Endothelial cell of umbilical vein (primary cell): ENCODE results near the gene LRCH1. TPM values are rescaled to one million over a fixed set of nuclear protein-coding genes. Genes with fewer than 3 reads are reported as not detected.

Experiments used
- BruUV-seq: library from RNA; stranded (reverse); fragments of 400-500 nt; replicated peaks from 2 replicates; lab custom pipeline; 2021; lab: Mats Ljungman, UMichigan
- CTCF ChIA-PET: fragments of 300-600, 350-600 bp; sonication (Branson Sonifier 250); formaldehyde crosslinking; loops from one replicate; lab custom pipeline; 2021; ENCODE audit warnings: antibody characterized with exemption, inconsistent platforms; lab: Charles Lee
- POLR2A ChIA-PET: fragments of 300-600, 350-600 bp; sonication (Branson Sonifier 250); formaldehyde crosslinking; loops from one replicate; lab custom pipeline; 2021; ENCODE audit warnings: antibody characterized with exemption, inconsistent platforms; lab: Charles Lee
- DNase-seq: peaks from one replicate; pipeline ENCODE4 v3.0.0-alpha.2; 2011; ENCODE audit warnings: low read depth, low spot score
- FAIRE-seq: peaks from 2 replicates; lab custom pipeline; 2011; peaks lifted over from hg19 to GRCh38; lab: Jason Lieb, UNC
- H2AFZ ChIP-seq: 2 replicates; pipeline ENCODE4 v1.6.0; 2012; ENCODE audit warnings: low read depth, low read length, control low read depth, inconsistent platforms
- H3K27ac ChIP-seq: 2 replicates; pipeline ENCODE4 v1.5.1; 2011; ENCODE audit warnings: low read depth, mild to moderate bottlenecking, control low read depth, low read length, moderate library complexity; ENCODE audit not compliant: insufficient read depth
- H3K27me3 ChIP-seq, 2 experiments: 2 replicates each; pipeline versions ENCODE4 v1.6.0 to v1.6.1; 2011; ENCODE audit warnings: low read length in 2 of 2, mixed read lengths in 1 of 2; ENCODE audit not compliant: control insufficient read depth in 2 of 2, insufficient read depth in 2 of 2
- H3K36me3 ChIP-seq, 2 experiments: 2 replicates in 1 of 2; 3 replicates in 1 of 2; pipeline ENCODE4 v1.5.1; 2011; ENCODE audit warnings: low read length in 2 of 2, mild to moderate bottlenecking in 1 of 2, moderate library complexity in 1 of 2; ENCODE audit not compliant: control insufficient read depth in 2 of 2, insufficient read depth in 2 of 2; ENCODE audit errors: extremely low read depth in 1 of 2
- H3K4me1 ChIP-seq: 3 replicates; pipeline ENCODE4 v1.5.1; 2011; ENCODE audit warnings: mild to moderate bottlenecking, low read length; ENCODE audit not compliant: control insufficient read depth, insufficient read depth; ENCODE audit errors: extremely low read depth
- H3K4me2 ChIP-seq: 2 replicates; pipeline ENCODE4 v1.6.1; 2011; ENCODE audit warnings: low read length, control low read depth, mixed read lengths; ENCODE audit not compliant: insufficient read depth
- H3K4me3 ChIP-seq, 3 experiments: fragments of 200-600 bp in 1 of 3; sonication (generic), shearing (Covaris generic) in 1 of 3; replicated peaks in 1 of 3; 2 replicates each; pipeline ENCODE4 v1.5.1; 2011 to 2016; ENCODE audit warnings: control low read depth in 3 of 3, low read length in 3 of 3, mild to moderate bottlenecking in 2 of 3, inconsistent platforms in 1 of 3, low read depth in 1 of 3, moderate library complexity in 1 of 3; ENCODE audit not compliant: insufficient read depth in 1 of 3
- H3K79me2 ChIP-seq: 2 replicates; pipeline ENCODE4 v1.6.0; 2012; ENCODE audit warnings: low read length, inconsistent platforms; ENCODE audit not compliant: control insufficient read depth, insufficient read depth
- H3K9ac ChIP-seq: replicated peaks from 2 replicates; pipeline ENCODE3; 2011; ENCODE audit warnings: low read length, control low read depth; ENCODE audit not compliant: insufficient read depth; ENCODE audit errors: extremely low read depth
- H3K9me1 ChIP-seq: replicated peaks from 3 replicates; pipeline ENCODE4 v1.6.0; 2011; ENCODE audit warnings: mild to moderate bottlenecking, low read length; ENCODE audit not compliant: control insufficient read depth, insufficient read depth; ENCODE audit errors: extremely low read depth
- H3K9me3 ChIP-seq: replicated peaks from 2 replicates; pipeline ENCODE4 v1.5.1; 2012; ENCODE audit warnings: low read length, inconsistent platforms; ENCODE audit not compliant: control insufficient read depth, insufficient read depth
- H4K20me1 ChIP-seq: replicated peaks from 2 replicates; pipeline ENCODE3; 2011; ENCODE audit warnings: mild to moderate bottlenecking, low read length; ENCODE audit not compliant: control insufficient read depth, insufficient read depth; ENCODE audit errors: extremely low read depth
- CTCF ChIP-seq, 2 donors: IDR thresholded peaks; 1 replicate in 1 of 2; 2 replicates in 1 of 2; pipeline ENCODE4 v1.5.1; 2011; ENCODE audit warnings: low read length in 2 of 2, mild to moderate bottlenecking in 2 of 2, moderate library complexity in 2 of 2, control low read depth in 1 of 2, inconsistent platforms in 1 of 2, low read depth in 1 of 2; ENCODE audit not compliant: insufficient read depth in 1 of 2; ENCODE audit errors: extremely low read depth in 1 of 2
- EZH2 ChIP-seq: IDR thresholded peaks from 2 replicates; pipeline ENCODE4 v1.6.1; 2012; ENCODE audit warnings: borderline replicate concordance, low read depth, mild to moderate bottlenecking, moderate library complexity, low read length, inconsistent platforms; ENCODE audit not compliant: severe bottlenecking
- FOS ChIP-seq: IDR thresholded peaks from 2 replicates; pipeline ENCODE4 v1.6.1; 2011; ENCODE audit warnings: mild to moderate bottlenecking, low read length, moderate library complexity, borderline replicate concordance; ENCODE audit not compliant: insufficient read depth
- GATA2 ChIP-seq: IDR thresholded peaks from 2 replicates; pipeline ENCODE4 v1.7.0; 2011; ENCODE audit warnings: low read depth, mild to moderate bottlenecking, moderate library complexity, mixed read lengths, low read length; ENCODE audit not compliant: insufficient read length, insufficient read depth
- JUN ChIP-seq: IDR thresholded peaks from 2 replicates; pipeline ENCODE4 v1.6.1; 2011; ENCODE audit warnings: borderline replicate concordance, low read depth; ENCODE audit not compliant: insufficient read length, insufficient read depth
- MYC ChIP-seq: IDR thresholded peaks from one replicate; pipeline ENCODE4 v1.6.1; 2011; ENCODE audit warnings: mild to moderate bottlenecking, low read depth, low read length
- POLR2A ChIP-seq: IDR thresholded peaks from 2 replicates; pipeline ENCODE4 v1.6.1; 2012; ENCODE audit warnings: low read depth, mild to moderate bottlenecking, control low read depth, low read length
- POLR2AphosphoS5 ChIP-seq: IDR thresholded peaks from 2 replicates; pipeline ENCODE4 v1.6.1; 2012; ENCODE audit warnings: low read depth, mild to moderate bottlenecking, control low read depth, low read length, moderate library complexity; ENCODE audit not compliant: insufficient read depth
- dilution Hi-C: fragments of 300-500 bp; cut with MboI; formaldehyde crosslinking; loops from one replicate; pipeline ENCODE4 v1.15.0; 2019; ENCODE audit warnings: low sequenced_read_pairs; ENCODE audit not compliant: extremely low pct_ligation_motif_present
- intact Hi-C: fragments of 100-400 bp; cut with micrococcal nuclease; formaldehyde crosslinking; loops from one replicate; pipeline ENCODE4 v1.10.0; 2022
- polyA plus RNA-seq, 4 experiments: library from polyadenylated mRNA; depleted of rRNA in 3 of 4; stranded (reverse) in 3 of 4; unstranded in 1 of 4; fragments of >200 nt; gene quantifications; 2 replicates each; pipeline versions ENCODE4 v1.2.1 to v1.2.3, GENCODE V29; 2011 to 2012; ENCODE audit warnings: missing spikeins in 1 of 4
- total RNA-seq: library from RNA; stranded (reverse); gene quantifications from 2 replicates; pipeline ENCODE4 v1.2.3, GENCODE V29; 2021
- TF ChIP-seq, protein P1 (sequence below): IDR thresholded peaks from 2 replicates; pipeline ENCODE4 v1.6.1; 2011; ENCODE audit not compliant: insufficient read depth, insufficient read length

Gene LRCH1
- total and polyA plus RNA-seq, 2 donors (not counting 3 experiments of a cell fraction or from before 2014, with no cell fraction given): 5.4 to 16.5 TPM

GRCh38 chr13:46602531-46602930 lies 49.6 kb downstream of the LRCH1 start:
- FAIRE-seq: no peak

More at GRCh38 chr13:46602531-46602930, 49.6 kb downstream of the LRCH1 start:
- intact Hi-C loops: loop anchor here (5.0 kb wide), 1 partner anchor 110 kb away; no protein-coding TSS in a partner anchor
- no peak for DNase-seq
- dilution Hi-C loops: no loop called here
- Histone ChIP-seq H4K20me1 (no peaks in the 10 kb centered on the region), H3K27ac (no peak overlapping the region), H3K79me2 (peaks cover 12% of the 10 kb centered on the region), H3K9ac (no peak overlapping the region), H3K4me1 (peaks cover 21% of the 10 kb centered on the region), H3K4me3 (no peak overlapping the region), H3K27me3 (no peaks in the 10 kb centered on the region), H3K4me2 (no peak overlapping the region), H3K9me3 (no peaks in the 10 kb centered on the region), H2AFZ (no peak overlapping the region), H3K9me1 (no peaks in the 10 kb centered on the region), H3K36me3 (no peaks in the 10 kb centered on the region)
- POLR2A ChIA-PET: no interaction called here
- CTCF ChIA-PET: interaction anchor here (0.7 to 2.3 kb wide), 8 partner anchors 9 to 119 kb away, joined by 3 to 10 read pairs (median 6); partner anchors contain the start of gene LRCH1
- BruUV-seq: no TSS peak
- TF ChIP-seq POLR2A: no peak
- no peak for TF ChIP-seq POLR2AphosphoS5
- TF ChIP-seq MYC: no peak
- no peak for TF ChIP-seq JUN
- TF ChIP-seq GATA2: no peak
- no peak for TF ChIP-seq CTCF (IDR thresholded peaks at IDR 0.05; ENCODE audit: extremely low read depth in 1 of 2, insufficient read depth in 1 of 2, low read depth in 1 of 2, low read length in 2 of 2)
- TF ChIP-seq, protein P1, sequence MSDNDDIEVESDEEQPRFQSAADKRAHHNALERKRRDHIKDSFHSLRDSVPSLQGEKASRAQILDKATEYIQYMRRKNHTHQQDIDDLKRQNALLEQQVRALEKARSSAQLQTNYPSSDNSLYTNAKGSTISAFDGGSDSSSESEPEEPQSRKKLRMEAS: no peak
- no peak for TF ChIP-seq EZH2
- TF ChIP-seq FOS: no peak
